Dermis blood vessel endothelial cell (primary cell): ENCODE results near the gene FGD6. TPM values are rescaled to one million over a fixed set of nuclear protein-coding genes. Genes with fewer than 3 reads are reported as not detected.
"Not testable (repeated sequence)": the region's sequence is repeated elsewhere in the genome, so short reads cannot be mapped to it uniquely, and the experiment has no call there.

Experiments used
- DNase-seq: peaks from one replicate; pipeline ENCODE4 v3.0.0; 2010
- total RNA-seq: library from RNA; depleted of rRNA; stranded (reverse); fragments of >200 nt; gene quantifications from 2 replicates; pipeline ENCODE4 v1.2.3, GENCODE V29; 2014

FGD6 gene
- total RNA-seq, 1 donor from 2014 or later: 19.6 TPM

DNA sequence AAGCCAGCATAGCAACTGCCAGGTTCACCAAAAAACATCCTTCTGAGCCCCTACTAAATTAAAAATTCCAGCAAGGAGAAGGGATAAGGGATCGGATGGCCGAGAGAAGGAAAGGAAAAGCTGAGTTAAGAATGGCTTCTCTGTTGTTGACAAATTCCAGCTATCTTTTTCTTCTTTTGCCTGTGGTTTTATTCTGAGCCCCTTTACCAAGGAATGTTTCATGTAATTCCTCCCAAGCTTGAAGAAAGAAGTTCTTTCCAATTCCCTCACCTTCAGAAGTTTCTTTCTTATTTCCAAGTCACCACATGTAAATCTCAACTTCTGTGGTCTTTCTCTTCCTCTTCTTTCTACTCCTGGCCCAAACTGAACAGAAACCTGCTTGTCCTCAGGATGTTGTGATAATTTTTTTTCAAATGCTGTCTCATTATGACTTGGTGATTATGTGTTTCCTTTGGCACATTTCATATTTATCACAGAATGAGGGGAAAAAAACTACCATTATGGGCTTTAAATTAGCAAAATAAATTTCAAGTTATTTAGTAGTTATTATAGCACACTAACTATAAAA, 40.0 kb downstream of the FGD6 start:
- no peak for DNase-seq

DNA sequence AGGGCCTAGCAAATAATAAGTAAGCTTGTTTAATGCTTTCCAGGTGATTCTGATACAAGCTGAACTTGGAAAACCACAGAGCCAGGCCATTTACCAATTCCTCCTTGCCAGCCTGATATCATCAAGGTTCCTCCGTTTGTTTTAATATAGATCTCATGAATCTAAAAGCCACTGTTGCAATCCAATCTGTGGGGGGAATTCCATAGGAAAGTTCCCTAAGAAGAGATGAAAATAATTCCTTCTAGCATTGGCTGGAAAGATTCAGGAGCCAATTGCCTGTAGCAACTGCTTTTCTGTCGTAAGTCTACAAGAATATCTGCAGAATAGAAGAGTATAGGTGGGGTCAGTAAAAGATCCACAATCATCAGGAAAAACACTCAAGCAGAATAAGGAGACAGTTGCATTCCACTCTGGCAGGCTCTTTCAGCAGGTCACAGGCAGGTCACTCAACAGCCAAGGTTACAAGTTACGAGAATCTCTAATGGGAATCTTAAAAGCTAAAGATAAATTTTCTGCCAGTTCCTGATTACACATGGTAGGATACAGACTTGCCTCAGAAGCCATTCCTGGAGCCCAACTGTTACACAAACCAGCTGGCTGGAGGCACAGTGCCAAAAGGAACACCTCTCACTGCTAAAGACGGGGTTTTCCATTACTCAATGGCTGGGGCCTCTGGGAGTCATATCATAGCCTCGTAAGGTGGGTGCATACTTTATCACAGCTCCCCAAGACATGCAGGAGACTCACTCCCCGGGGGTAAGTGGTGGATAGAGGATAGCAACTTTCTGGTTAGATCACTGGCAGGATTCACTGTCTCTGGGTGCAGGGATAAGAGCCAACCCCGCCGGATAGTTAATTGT, 43.6 kb downstream of the FGD6 start:
- peak; percentile 85 for DNase-seq

DNA sequence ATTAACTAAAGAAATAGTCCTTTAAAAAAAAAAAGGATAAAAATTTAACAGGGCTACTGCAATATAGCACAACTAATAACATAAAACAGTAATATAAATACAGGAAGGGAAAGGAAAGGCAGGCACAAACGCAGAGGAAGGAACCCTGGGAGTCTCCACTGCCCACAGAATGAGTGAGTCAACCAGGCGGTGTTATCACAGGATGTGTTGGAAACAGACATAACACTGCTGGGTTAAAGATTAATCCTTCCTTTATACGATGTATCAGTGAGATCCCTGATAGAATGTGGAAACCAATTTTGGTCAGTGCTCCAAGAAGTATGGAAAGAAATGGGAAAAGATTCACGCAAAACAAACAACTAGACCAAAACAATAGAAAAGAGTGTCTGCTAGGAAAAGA, 47.9 kb downstream of the FGD6 start:
- DNase-seq: peak; percentile 88

DNA sequence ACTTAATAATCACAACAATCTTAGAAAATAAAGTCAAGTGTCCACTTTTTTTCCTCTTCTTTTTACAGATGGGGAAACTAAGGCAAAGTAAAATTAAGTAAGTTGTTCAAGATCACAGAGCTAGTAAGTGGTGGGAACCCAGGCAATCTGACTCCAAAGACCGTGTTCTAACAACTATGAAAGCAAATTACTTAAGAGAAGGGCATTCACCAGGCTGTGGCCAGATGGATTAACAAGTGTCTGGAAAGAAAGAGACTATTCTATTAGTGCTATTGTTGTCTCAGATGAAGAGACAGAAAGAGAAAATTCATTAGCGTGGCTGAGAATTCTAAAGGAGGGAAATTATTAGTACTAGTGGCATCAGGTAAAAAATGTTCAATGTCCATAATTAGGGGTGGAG, 48.5 kb downstream of the FGD6 start:
- DNase-seq: peak; percentile 30

DNA sequence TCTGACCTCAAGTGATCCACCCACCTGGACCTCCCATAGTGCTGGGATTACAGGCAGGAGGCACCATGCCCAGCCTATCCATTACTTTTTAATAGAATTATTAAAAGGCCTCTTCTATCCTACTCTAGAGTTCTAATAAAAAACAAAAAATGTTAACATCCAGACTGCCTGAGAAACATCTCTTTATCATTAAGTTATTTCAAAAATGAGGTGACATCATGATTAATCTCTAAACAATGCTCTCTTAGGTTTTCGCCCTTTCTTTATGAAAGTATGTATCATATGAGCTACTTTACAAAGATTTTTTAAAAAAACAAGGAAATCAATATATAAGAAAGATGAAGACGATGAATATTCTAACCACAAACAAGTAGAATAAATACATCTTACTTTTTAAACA, 52.6 kb downstream of the FGD6 start:
- no peak for DNase-seq

DNA sequence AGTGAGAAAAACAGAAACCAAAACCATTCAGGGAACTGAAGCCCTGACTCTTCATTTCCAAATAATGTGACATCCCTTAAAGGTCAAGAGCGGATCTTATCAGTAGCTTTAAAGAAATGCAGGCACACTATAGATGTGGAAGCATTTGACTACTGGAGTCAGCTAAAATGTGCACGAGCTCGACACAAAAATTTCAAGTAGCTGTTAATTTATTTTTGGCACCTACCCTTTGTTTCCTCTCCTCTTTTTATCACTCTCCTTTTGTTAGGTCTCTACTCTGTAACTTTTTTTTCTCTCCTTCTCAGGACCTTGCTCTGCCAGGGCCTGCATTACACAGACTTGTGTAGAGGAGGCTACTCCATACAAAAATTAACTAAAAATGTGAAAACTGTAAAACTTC, 58.3 kb downstream of the FGD6 start:
- no peak for DNase-seq

DNA sequence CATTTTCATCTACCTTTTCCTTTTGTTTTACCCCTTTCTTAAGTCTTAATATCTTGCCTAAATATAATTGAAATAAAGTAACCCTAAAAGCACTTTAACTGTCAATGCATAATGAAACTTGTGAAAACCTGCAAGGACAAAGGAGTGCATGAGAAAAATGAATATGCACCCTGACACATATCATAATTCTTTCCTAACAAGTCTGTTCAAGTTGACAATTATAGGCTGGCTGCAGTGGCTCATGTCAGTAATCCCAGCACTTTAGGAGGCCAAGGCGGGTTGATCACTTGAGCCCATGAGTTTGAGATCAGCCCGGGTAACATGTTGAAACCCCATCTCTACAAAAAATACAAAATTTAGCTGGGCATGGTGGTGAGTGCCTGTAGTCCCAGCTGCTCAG, 65.4 kb downstream of the FGD6 start:
- DNase-seq: no peak

DNA sequence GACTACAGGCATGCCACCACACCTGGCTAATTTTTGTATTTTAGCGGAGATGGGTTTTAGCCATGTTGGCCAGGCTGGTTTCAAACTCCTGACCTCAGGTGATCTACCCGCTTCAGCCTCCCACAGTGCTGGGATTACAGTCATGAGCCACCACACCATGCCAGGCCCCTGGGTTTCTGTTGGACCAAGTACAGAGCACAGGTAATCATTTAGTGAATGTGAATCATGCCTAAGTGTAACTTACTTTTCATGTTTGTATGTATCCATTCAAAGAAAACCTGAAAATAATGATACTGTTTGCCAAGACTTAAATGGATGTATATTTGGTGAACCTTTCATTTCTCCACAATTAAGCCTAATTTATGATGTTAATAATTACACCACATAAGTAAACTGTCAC, 65.9 kb downstream of the FGD6 start:
- no peak for DNase-seq

DNA sequence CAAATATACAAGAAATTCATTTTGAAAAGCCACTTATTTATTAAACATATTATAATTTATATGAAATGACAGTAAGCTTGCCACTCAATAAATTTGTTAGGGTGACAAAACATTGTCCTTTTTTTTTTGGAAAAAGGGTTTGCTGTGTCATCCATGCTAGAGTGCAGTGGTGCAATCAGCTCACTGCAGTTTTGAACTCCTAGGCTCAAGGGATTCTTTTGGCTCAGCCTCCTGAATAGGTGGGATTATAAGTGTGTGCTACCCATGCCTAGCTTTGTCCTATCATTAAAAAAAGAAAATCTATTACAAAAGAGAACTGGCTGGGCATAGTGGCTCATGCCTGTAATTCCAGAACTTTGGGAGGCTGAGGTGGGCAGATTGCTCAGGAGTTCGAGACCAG, 66.8 kb downstream of the FGD6 start:
- no peak for DNase-seq

DNA sequence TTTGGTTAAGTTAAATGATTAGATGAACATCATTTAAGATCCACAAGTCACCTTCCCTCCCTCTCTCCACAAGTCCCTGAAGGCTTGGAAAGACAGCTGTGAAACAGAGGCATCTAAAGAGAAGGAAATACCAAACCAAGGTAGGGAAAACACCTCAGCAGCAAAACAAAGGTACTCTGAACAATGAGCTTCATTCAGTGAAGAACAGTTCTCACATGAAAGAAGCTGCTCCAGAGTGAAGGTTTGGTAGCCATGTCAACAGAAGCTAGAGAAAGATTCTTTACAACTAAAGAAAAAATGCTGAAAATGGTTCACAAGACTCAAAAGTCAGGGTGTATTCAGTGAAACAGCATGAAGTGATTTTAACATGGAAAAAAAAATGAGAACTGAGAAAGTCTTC, 69.4 kb downstream of the FGD6 start:
- DNase-seq: peak; percentile 9

DNA sequence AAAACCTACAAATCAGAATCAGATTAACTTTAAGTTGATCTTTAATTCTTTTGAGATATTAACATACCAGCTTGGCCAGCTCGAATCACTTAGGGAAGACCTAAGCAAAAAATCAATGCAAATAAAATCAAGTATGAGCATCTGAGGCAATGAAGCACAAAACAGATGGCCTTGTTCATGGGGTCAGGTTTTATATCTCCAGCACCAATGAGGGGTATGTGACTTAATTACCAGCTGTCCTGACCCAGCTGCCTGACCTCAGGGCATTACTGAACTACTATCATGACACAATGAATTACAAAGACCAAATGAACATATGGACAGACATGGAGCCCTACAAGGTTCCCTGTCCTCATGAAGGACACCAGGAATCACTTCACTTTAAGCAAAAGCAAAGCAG, 70.5 kb downstream of the FGD6 start:
- DNase-seq: no peak

DNA sequence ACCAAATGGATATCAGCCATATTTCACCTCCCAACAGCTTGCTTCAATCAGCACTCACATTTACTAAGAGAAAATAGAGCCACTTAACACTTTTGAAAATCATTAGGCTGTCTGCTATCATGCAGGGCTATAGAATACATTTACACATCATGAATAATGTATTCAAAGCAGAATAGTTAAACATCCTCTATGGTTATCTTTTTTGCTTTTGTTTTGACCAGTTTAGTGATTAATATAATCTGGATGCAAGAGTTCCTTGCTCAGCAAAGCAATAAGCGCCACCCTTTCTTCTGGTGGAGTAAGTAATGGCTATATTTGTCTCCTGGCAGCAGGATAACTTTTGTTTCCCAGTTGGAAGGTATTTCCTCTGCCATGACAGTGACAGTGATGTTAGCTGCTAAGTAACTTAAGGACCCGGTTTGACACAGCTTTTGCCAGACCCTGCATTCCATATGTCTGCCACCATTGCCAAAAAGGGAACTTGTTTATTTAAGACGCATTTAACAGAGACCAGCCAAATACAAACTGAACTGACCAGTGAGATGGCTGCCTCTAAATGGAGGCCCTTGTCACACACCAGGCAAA, 73.6 kb downstream of the FGD6 start:
- DNase-seq: peak; percentile 62

DNA sequence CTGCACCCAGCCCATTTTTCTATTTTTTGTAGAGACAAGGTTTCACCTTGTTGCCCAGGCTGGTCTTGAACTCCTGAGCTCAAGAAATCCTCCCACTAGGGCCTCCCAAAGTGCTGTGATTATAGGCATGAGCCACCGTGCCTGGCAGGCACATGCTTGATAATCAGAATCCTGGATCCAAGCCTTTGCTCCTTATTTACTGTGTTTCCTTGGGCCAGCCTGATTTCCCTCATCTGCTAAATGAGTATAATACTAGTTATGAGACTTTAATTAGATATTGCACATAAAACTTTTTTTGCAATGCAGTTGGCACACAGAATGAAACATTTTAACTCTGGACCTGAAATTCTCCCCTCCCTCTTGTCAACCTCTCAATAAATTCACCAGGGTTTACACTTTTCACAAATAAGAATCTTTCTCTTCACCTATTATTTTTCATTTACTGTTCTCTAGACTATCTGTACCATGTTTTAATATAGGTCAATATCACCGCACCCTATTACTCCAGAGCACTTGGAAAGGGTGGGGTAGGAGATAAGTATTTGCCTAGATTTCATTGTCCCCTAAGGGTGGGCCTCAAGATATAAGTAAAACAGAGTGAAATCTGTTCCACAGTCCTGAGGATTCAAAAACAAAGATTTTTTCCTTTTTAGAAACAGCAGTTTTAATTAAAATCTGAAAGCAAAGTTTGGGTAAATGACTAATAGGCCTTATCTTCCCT, 74.7 kb downstream of the FGD6 start:
- DNase-seq: no peak

DNA sequence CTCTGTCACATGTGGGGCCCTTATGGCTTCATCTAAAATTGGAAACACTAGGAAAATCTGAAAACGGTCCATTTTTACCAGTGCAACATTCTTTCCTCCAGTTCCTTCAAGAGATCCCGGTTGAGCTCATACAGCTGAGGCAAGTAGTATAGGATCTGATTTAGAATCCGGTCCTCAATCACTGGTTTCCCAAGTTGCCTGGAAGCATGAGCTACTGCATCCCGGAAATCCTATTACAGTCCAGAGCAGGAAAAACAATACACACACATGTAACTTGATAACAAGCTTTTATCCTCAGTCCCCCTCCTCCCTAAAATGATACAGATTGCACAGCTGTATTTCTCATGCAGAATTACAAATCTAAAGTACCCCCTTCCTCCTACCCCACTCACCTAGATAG, 76.0 kb downstream of the FGD6 start:
- peak; percentile 76 for DNase-seq

DNA sequence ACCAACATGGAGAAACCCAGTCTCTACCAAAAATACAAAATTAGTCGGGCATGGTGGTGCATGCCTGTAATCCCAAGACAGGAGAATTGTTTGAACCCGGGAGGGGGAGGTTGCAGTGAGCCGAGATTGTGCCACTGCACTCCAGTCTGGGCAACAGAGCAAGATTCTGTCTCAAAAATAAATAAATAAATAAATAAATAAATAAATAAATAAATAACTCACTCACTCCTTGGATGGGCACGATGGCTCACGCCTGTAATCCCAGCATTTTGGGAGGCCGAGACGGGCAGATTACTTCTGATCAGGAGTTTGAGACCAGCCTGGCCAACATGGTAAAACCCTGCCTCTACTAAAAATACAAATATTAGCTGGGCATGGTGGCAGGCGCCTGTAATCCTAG, 79.2 kb downstream of the FGD6 start:
- not testable (repeated sequence) for DNase-seq

DNA sequence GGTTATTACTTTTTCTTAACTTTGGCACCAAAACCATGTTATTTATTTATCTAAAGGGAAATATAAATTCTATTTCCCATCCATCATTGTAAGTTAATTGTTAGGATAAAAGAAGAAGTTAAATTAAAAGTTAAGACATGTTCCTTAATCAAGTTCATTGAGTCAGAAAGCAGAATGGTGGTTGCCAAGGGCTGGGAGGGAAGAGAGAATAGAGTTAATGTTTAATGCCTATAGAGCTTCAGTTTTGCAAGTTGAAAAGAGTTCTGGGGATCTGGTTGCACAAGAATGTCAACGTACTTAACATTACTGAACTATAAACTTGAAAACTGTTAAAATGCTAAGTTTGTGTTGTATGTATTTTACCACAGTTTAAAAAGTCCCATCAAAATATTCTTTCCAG, 80.7 kb downstream of the FGD6 start:
- no peak for DNase-seq

DNA sequence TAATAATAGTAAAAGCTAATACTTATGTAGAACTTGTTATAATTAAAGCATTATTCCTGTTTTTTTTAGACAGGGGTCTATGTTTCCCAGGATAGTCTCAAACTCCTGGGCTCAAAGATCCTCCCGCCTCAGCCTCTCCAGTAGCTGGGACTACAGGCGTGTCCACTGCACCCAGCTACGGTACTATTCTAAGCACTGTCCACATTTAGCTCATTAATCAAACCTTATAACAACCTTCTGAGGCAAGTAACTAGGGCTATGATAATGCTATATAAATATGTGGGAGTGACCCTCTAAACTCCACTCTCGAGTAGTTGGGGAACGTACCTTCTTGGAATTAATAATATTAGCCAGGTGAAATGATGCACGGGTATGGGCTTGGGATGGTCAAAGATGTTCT, 83.2 kb downstream of the FGD6 start:
- no peak for DNase-seq

DNA sequence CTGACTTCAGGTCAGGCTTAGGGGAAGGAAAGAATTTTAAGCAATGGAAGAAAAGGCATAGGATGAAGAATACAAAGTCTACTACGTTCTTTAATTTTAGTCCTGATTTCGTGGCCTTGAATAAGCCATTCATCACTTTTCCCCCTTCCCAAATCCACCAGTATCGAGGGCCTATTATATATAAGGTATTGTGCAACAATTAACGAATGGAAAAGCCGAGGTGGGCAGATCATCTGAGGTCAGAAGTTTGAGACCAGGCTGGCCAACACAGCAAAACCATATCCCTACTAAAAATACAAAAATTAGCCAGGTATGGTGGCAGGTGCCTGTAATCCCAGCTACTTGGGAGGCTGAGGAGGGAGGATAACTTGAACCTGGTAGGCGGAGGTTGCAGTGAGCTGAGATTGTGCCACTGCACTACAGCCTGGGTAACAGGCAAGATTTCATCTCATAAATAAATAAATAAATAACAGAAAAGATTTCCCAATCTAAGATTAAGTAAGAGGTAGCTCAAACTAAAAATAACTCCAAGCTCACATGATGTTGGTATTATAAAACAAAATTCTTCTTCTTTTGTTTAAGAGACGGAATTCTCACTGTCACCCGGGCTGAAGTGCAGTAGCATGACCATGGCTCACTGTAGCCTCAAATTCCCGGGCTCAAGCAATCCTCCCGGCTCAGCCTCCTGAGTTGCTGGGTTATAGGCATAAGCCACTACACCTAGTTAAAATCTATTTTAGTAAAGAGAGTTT, 85.5 kb downstream of the FGD6 start:
- DNase-seq: no peak

DNA sequence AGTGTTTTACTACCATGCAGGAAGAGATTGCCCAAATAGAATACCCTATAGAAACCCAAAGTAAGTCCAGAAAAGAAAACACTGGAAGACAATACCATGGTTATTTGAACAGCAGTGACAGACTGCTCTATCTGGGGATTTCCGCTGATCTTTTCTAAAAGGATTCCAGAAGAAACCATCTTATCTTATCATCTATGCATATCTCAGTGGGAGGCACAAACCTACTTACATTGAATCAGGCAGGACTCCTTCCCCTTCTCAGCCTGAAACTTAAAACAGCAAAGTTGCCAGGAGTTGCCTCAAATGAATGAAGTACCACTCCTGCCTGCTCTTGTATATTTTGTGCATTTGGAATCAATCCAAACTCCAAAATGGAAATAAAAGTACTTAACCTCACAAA, 87.2 kb downstream of the FGD6 start:
- no peak for DNase-seq

DNA sequence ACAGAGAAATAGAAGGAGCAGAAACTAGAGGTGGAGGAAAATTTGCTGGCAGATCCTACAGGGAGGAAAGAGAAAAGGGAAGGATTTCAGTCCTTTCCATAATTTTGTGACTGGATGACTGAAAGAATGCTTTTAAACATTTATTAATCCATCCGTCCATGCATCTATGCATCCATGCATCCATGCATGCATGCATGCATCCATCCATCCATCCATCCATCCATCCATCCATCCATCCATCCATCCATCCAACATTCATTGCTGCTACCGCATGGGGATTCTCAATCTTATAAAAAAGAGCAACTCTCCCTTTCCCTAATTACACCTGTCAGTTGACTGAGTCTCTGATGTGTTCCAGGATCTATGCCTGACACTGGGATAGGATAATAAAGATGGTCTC, 88.2 kb downstream of the FGD6 start:
- DNase-seq: no peak

DNA sequence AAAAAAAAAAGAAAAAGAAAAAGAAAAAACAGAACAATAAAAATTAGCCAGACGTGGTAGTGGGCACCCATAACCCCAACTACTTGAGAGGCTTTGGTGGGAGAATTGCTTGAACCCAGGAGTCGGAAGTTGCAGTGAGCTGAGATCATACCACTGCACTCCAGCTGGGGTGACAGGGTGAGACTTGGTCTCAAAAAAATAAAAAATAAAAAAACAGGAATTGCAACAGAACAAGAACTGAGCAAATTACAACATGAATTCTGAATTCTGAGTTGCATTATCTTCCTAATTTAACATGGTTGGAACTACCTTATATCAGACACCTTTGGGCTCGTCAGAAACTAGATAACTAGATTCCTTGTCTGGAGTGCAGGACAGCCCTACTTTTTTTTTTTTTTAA, 90.5 kb downstream of the FGD6 start:
- no peak for DNase-seq

DNA sequence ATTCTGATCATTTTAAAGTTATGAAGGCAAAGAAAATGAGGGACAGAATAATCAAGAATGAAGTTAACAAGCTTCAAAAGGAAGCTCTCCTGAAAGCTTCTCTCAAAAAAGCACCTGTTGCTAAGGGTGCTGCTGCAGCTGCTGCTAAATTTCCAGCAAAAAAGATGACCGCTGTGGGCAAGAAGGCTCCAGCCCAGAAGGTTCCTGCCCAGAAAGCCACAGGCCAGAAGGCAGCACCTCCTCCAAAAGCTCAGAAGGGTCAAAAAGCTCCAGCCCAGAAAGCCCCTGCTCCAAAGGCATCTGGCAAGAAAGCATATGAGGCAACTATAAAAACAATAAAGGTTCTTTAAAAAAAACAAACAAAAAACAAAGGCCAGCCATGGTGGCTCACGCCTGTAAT, 91.2 kb downstream of the FGD6 start:
- no peak for DNase-seq

DNA sequence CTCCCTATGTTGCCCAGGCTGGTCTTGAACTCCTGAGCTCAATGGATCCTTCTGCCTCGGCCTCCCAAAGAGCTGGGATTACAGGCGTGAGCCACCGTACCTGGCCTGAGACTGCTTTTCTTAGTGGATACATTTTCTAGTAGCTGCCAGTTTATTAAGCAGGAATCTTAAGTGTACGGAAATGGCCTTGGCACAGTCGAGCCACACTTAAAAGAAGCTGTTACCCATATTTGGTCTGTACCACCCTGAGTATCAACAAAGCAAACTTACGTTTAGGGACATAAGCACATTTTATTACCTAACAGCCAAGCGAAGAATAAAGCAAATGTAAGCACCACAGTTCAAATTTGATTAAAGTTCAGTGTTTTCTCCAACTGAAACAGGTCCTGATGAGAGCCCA, 93.2 kb downstream of the FGD6 start:
- no peak for DNase-seq
